ENCODE measurements around the gene PER2.

PER2 gene

DNA sequence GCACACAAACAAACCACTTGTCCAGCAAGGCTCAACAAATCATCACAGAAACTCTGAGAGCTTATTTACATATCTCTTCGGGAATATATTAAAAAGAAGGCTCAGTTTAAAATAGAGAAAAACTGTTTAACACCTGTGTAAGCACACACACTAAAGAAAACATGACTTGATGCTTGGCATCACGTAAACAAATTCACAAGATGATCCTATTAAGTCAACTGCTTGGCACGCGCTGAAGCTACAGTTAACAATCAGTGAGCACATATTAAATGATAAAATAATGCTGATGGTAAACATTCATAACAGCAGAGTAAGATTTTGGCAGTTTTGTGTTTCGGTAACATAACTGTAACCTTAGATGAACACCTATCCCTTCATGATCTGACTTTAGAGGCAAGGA is 44.3 kb downstream of the PER2 start:
- no peak for DNase-seq (ENCODE audit: low spot score)

DNA sequence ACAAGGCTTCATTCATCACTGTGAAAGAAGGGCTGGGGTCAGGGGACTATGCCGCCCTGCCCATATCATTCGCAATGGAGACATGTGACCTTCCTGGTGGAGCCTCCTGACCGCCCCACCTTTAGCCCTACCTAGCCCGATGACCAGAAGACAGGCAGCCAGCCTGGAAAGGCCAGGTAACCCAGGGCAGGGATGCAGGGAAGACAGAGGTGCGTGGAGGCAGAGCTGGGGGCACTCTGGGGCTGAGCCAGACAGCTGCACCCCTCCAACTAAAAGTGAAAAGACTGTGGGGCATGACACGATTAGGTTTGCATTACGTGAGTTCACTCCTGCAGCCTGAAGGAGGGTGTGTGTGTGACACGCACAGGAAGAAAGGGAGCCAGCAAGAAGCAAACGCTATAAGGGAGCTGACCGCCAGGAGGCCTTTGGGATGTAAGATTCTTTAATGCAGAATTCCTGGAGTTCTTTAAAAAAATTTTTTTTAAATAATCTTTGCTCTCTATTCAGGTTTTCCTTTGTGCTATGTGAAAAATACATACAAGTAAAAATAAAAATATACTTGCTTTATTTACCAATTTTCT is 44.8 kb downstream of the PER2 start:
- DNase-seq (ENCODE audit: low spot score) = no peak

GRCh38 chr2:238242731-238243495 is 45.5 kb downstream of the PER2 start:
- no peak for DNase-seq (ENCODE audit: low spot score)

DNA sequence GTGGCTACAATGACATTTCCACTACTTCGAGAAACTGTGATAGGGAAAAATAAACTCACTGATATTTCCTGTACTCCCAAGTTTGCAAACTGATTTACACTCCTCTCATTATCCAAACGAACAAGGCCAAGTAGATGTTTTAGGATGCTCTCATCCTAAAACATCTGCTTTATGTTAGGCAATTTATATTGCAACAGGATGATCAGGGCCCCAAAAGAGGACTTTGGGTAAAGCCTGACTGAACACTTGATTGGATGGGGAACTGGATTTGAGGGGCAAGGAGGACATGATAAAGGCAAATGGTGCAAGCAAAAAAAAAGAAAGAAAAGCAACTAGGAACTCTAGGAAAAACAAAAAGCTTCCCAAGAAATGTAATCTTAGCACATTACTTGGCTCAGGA is 46.4 kb downstream of the PER2 start:
- no peak for DNase-seq (ENCODE audit: low spot score)

GRCh38 chr2:238240757-238241711 is 47.4 kb downstream of the PER2 start:
- no peak for DNase-seq (ENCODE audit: low spot score)

GRCh38 chr2:238239863-238240756 is 48.3 kb downstream of the PER2 start, which contains the start of gene HES6:
TSS of gene HES6 (minus strand) at chr2:238240038. CDS start at chr2:238239905, 133 bp downstream.
- DNase-seq (ENCODE audit: low spot score) = peak; percentile 72

- no peak for DNase-seq (ENCODE audit: low spot score)
Observed at GRCh38 chr2:238239543-238239862, 48.9 kb downstream of the PER2 start.

GRCh38 chr2:238238766-238239542 is 49.5 kb downstream of the PER2 start:
- DNase-seq (ENCODE audit: low spot score) = no peak

DNA sequence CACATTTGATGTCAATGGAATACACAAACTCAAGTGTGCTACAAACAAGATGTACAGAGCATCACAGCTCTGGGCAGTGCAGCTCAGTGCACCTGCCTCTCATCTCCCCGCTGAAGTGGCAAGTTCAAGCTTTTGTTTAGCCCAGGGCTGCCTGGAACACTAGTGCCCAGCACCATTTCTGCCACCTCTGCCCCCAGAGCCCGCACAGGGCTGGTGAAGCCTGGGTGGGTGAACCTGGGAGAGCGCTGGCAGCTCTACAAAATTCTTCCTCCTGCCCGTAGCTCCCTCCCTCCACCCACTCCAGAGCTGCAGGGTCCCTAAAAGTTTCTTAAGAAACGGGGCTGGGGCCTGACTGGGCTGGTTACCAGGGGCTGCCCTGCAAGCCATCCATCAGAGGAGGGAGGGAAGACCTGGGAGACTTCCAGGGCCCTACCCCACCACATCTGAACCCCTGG is 50.1 kb downstream of the PER2 start:
- no peak for DNase-seq (ENCODE audit: low spot score)

DNA sequence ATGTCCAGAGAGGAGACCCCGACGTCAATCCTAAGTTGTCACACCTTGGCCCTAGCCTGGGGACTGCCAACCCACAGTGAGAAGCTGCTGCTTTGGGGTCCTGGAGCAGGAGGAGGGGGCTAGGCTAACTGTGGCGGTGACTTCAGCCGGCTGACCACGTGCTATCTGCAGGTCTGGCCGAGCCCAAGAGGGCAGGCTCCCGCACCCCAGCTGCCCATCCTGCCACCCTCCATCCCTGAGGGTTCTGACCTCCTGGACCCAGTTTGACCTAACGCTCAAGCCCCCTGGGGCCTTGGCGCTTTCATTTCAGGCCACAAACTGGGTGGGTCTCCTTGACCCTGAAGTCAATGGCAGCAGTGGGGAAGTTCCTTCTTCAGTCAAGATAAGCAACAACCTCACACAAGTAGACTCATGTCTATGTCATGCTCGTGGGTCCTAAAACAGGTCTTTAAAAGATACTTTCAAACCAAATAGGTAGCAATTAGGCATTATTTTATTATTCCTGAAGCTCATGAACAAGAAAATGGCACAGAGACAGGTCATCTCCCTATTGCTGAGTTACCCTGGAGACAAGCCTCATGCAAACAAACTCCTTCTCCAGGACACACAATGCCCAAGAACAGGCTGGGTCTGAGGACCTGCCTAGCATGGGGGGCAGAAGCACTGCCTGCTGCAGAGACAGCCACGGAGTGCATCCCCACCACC is 50.8 kb downstream of the PER2 start:
- no peak for DNase-seq (ENCODE audit: low spot score)

DNA sequence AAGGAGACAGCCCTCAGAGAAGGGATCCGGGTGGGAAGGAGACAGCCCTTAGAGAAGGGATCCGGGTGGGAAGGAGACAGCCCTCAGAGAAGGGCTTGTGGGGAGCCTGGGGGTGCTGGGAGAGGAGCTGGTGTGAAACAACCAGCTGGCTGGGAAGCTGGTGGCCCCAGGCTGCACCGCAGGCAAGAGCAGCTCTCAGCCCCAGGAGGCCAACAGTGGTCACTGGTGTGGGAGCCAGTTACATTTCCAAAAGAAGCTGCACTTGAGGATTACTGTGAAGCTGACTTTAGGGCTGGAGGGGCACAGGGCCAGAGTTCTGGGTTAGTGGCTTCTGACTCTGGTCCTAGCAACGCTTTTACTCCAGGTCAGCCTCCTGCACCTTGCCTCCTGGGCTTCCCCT is 51.8 kb downstream of the PER2 start:
- DNase-seq (ENCODE audit: low spot score) = no peak

- no peak for DNase-seq (ENCODE audit: low spot score)
Observed at GRCh38 chr2:238235856-238236255, 52.6 kb downstream of the PER2 start.

GRCh38 chr2:238235331-238235732 is 53.1 kb downstream of the PER2 start:
- DNase-seq (ENCODE audit: low spot score) = no peak

DNA sequence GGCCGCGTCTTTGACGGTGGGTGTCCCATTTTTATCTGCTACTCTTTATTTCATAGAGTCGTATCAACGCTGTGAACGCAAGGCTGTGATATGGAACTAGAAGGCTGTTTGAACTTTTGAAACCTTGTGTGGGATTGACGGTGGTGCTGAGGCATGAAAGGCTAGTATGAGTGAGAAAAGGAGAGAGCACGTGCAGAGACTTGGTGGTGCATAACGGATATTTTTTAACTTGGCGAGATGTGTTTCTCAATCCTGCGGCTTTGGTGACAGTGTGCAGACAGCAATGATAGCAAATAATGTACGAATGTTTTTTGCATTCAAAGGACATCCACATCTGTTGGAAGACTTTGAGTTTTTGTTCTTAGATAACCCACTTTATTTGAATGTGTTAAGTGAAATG is 54.8 kb downstream of the PER2 start:
- no peak for DNase-seq (ENCODE audit: low spot score)

DNA sequence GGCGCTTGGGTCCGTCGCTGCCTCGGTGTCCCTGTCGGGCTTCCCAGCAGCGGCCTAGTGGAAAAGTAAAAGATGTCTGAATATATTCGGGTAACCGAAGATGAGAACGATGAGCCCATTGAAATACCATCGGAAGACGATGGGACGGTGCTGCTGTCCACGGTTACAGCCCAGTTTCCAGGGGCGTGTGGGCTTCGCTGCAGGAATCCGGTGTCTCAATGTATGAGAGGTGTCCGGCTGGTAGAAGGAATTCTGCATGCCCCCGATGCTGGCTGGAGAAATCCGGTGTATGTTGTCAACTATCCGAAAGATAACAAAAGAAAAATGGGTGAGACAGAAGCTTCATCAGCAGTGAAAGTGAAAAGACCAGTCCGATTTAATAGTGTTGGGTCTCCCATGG is 56.6 kb downstream of the PER2 start:
- DNase-seq (ENCODE audit: low spot score) = no peak

GRCh38 chr2:238231251-238231793 is 57.1 kb downstream of the PER2 start:
- peak; percentile 62 for DNase-seq (ENCODE audit: low spot score)

DNA sequence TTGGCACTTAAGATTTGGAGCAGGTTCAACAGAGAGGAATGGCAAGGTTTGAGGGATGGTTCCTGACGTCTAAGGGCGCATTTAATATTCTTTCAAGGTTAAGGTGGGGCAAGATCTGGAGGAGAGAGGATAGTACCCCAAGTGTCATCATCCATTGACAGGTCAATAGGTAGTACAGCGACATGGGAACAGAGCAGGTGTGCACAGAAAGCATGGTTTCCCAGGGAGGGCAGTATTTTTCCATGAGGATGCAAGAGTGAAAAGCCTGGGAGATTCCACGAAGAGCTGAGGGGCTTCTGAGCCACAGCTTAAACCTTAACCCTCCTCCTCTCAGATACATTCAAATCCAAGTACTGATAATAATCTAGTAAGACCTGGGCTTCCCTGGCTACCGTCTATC is 57.7 kb downstream of the PER2 start:
- no peak for DNase-seq (ENCODE audit: low spot score)

DNA sequence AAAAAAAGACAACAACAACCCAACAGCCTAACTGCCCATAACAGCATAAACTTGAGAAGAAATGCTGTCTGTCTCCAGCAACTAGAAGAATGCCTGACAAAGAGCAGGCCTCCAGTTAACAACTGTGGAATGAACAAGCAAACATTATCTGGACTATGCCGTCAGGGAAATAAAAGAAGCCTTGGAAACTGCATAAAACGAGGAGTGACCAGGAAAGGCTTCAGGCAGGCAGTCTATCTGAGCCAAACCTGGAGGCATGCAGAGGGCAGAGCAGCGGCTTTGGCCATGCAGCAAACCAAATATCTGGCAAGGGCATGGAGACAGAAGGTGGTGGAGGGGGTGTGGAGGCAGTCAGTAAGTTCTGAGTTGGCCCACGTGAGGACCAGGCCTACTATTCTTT is 59.7 kb downstream of the PER2 start:
- DNase-seq (ENCODE audit: low spot score) = no peak

DNA sequence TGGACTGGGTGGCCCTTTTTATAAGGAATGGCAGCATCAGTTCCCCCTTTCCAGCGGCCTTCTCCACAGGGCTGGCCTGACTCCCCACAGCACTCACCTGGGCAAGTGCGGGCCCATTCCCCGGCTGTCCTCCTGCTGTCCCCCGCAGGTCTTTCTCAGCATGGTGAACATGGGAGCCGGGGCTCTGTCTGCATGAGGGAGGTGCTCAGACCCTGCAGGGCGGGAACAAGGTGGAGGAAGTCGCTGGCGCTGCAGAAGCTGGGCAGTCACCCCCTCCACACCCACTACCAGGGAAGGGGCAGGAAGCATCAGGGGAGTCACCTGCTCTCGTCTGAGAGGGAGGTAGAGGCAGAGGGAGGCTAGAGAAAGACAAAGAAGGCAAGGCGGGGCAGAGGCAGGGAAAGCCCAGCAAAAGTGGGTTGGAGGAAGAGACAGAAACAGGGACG is 60.8 kb downstream of the PER2 start:
- no peak for DNase-seq (ENCODE audit: low spot score)
